NCI-H345 treated with DMSO at 0.1 percent for 48 hours (cell line): ENCODE measurements around the gene ABCC1.

Experiments
- DNase-seq: peaks from one replicate; lab custom pipeline; 2025; ENCODE audit not compliant: unreplicated experiment; lab: John Stamatoyannopoulos, UW

The ABCC1 gene

DNA sequence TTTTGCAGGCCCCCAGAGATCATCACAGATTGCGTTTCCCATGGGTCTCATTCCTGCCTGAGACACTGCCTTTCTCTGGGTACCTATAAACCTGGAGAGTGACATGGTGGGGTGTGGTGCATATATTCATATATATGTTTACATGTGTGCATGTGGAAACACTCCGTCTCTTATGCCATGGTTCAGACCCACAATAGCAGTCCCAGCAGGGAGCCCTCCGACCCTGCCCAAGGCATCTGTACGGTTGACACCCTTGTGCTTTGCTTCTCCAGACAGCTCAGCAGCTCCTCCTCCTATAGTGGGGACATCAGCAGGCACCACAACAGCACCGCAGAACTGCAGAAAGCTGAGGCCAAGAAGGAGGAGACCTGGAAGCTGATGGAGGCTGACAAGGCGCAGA lies 157.1 kb downstream of the ABCC1 start:
- no peak for DNase-seq

DNA sequence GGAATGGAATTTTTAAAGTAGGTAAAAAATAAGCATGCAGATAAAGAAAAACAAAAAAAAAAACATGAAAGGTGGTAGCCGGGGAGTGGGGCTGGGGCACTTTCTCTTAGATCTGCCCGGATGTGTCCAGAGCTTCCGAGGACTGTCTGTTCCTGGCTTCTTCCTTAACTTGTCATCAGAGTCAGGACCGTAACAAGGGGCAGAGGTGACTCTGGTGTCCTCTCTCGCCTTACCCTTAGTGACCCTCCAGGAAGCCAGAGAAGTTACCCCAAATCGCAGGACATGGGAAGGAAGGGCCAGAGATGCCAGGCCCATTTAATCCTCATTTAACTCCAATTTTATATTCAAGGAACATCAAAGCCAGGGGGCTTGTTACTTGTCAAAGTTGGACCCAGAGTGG lies 158.4 kb downstream of the ABCC1 start:
- no peak for DNase-seq

DNA sequence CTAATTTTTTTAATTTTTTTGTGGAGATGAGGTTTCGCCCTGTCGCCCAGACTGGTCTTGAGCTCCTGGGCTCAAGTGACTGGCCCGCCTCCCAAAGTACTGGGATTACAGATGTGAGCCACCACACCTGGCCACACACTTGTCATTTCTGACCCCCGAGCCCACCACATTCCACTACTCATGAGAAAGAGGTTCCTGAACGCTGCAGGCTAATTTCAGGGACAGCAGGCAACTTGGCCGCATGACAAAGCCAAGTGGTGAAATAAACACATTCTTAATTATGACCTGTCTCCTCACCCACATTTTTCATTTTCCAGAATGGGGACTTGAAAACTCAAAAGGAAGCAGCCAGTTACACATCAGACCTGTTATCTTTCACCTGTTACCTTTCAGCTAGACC lies 159.3 kb downstream of the ABCC1 start:
- no peak for DNase-seq

DNA sequence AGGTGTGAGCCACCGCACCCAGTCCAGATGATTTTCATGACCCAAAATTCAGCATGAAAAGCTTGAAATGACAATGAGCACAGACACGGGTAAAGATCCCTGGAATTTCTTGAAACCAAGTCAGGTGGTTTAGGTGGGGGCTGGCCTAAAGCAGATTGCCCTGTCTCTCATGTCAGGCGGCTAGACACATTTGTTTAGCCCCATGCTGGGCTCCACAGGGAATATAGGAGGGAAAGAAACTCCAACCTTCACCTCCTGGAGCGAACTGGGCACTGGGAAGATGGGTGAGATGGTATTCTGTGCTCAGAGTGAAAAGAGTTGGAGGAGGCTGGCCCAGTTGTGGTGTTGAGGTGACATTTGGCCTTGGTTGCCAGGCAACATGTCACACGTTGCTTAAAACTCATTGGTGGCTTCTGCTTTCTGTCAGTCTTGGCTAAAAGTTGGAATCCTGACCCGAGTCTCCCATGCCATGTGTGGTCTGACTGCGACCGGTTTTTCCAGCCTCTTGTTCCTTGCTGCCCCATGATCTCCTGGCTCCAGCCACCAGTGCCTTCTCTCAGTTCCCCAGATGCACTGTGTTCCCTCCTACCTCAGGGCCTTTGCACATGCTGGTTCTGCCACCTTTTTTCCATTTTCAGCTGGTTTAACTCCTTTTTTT lies 160.2 kb downstream of the ABCC1 start:
- no peak for DNase-seq

- no peak for DNase-seq
These were observed 160.7 kb downstream of the ABCC1 start for GRCh38 chr16:16110111-16110490.

DNA sequence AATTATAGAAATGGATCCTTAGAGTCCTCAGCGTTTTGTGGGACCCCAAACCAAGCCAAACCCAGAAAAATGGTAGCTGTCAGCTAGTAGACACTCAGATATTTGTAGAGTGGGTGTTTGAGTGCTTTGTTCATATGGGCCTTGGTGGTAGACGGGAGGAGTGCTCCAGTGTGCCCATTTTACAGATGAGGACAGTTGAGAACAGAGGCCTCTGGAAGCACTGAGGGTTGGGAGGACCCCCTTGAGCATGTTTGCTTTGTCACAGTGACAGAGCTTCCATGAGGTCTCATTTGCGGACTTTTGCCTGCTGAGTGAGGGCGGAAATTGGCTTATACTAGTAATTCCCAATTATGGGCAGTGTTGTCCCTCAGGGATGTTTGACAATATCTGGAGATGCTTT lies 162.2 kb downstream of the ABCC1 start:
- DNase-seq: no peak

DNA sequence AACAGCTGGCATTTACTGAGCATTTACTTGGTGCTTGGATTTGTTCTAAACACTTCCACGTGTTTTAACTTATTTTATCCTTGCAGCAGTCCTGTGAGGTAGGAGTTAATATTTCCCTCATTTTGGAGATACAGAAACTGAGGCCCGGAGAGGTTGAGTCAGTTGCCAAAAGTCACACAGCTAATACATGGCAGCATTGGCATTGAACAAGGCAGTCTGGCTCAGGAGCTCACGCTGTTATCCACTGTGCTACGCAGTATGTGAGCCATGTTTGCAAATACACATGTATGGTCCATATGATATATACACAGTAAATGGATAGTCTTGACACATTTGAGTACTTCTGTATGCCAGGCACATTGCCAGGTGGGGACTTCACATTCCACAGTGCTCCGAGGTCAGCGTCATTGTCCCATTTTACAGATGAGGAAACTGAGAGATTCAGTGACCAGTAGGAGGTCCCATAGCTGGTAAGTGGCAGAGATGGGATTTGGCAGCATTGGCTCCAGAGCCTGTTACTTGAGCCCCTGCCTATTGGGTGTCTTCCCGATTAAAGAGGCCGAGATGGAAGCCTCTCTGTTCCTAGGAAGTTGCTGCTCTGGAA lies 163.1 kb downstream of the ABCC1 start:
- no peak for DNase-seq

DNA sequence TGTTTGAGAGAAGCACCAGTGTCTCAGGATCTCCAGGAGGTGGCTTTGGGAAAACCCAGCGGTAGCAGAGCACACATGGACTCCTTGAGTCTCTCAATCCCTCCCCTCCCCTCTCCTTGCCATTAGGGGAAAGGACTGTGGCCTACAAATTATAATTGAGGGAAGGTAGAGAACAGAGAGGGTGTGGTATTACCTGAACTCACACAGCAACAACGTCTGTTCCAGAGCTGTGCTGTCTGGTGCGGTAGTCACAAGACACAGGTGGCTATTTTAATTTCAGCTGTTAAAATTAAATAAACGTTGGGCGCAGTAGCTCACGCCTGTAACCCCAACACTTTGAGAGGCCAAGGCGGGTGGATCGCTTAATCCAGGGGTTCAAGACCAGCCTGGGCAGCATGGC lies 163.7 kb downstream of the ABCC1 start:
- no peak for DNase-seq

DNA sequence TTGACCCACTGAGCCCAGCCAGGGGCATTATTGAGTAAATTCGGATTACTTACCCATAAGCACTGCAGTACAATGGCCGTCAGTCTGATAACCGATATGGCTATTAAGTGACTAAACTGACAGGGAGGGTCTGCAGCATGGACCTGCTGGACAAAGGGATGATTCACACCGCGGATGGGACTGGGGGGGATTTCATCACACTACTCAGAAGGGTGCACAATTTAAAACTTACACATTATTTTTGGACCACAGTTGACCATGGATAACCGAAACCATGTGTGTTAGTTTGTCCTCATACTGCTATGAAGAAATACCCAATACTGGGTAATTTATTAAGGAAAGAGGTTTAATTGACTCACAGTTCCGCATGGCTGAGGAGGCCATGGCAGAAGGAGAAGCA lies 167.4 kb downstream of the ABCC1 start:
- DNase-seq: no peak

DNA sequence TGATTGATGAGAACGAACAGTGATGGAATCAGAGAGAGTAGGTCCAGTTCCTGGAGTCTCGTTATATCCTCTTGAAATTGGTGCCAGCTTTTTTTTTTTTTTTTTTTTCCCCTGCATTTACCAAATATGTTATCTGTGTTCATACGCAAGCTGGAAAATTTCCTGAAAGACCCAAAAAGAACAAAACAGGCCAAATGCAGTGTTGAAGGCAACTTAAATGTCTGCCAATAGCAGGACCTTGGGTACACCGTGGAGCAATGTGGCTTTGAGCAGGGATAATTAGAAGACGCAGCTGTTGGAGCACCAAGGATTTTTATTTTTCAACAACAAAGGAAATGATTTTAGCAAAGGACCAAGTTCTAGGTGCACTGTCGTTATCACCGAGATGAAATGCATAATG lies 168.9 kb downstream of the ABCC1 start:
- no peak for DNase-seq

DNA sequence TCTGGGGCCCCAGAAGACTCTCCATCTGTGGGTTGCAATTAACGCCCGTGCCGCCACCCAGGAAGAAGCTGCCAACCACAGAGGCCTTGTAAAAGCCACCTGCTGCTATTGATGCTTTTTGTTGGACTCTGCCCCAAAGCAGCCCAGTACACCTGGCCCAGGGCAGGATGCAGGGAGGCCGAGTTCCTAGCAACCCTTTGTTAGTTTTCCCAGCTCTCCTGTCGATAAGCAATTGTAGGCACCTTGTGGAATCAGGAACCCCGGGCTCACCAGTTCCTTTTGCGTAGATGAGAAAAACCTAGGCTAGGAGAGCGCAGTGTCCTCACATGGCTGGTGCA lies 170.6 kb downstream of the ABCC1 start:
- DNase-seq: peak; percentile 80

DNA sequence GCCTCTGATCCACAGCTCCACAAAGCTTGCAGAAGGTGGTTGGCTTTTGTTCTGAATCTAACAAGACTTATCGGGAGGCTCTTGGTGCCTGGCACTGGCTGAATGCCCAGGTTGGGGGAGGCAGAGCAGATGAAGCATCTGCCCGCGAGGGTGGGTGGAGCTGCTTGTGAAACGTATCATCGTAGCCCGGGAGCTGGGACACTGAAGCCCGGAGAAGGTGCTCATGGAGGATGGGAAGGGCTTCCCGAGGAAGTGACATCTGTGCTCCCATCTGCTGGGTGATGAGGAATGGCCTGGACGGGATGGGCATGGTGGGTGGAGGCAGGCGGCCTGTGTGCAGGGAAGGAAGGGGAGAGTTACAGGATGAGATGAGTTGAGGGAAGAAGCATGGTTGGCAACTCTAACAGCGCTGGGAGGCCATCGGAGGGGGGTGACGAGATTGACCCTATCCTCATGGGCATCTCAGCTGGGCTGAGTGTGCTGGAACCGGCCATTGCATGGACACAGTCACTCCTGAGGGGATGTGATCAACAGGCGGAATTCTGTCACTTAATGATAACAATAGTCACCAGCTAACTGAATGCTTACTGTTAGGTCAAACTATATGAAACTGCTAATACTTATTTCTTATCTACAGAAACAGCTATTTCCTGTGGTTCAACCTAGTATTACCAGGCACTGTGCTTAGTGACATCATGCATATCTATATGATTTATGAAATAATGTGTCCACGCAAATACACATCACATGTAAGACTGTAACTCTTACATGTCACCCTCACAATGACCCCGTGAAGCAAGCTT lies 171.2 kb downstream of the ABCC1 start:
- DNase-seq: no peak

GRCh38 chr16:16121185-16121727 lies 171.8 kb downstream of the ABCC1 start:
- DNase-seq: no peak

DNA sequence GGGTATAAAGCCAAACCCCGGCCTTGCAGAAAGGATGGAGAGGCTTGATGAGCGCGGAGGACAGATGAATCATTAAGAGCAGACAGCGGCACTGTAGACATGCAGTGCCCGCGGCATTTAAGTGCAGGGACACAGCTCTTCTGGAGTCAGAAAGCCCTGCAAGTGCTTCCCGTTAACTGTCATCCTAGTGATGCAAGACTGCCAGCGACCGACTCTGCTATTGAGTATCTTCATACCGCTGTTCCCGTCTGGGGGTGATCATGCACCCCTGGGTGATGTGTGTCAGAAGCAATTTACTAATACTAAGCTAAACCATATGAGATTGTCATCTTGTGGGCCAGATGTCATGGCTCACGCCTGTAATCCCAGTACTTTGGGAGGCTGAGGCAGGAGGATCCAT lies 172.8 kb downstream of the ABCC1 start:
- DNase-seq: no peak

DNA sequence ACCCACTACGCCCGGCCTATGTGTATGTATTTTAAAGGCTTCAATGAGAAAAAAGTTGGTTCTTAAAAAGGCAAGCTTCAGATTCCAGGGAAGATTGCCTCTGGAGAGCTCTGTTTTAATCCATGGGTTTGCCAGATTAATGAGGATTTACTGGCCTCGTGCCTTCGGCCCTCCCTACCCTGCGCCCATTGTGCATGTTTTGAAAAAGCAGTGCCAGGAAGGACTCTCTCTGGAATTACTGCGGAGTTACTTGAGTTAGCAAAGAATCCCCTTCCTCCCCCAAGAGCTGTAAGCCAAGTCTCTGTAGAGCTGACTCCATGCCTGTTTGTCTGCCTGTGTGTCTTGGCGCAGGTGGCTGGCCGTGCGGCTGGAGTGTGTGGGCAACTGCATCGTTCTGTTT lies 175.0 kb downstream of the ABCC1 start:
- no peak for DNase-seq

GRCh38 chr16:16124974-16125373 lies 175.6 kb downstream of the ABCC1 start:
- no peak for DNase-seq

DNA sequence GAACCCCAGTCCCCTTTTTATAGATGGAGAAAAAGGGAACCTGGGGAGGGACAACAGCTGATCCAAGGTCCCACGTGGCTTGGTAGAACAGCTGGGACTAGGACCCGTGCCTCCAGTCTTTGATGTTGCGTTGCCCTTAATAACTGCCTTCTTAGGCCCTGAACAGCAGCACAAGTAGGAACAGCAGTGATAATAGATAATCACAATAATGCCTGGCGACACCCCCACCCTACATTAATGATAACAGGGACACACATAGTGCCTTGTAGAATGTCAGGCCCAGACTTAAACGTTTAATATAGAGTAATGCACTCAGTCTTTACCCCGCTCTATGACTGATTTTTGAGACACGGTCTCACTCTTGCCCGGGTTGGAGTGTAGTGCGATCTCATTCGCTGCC lies 177.5 kb downstream of the ABCC1 start:
- DNase-seq: no peak

- DNase-seq: no peak
These were observed 178.2 kb downstream of the ABCC1 start for GRCh38 chr16:16127469-16128116.

DNA sequence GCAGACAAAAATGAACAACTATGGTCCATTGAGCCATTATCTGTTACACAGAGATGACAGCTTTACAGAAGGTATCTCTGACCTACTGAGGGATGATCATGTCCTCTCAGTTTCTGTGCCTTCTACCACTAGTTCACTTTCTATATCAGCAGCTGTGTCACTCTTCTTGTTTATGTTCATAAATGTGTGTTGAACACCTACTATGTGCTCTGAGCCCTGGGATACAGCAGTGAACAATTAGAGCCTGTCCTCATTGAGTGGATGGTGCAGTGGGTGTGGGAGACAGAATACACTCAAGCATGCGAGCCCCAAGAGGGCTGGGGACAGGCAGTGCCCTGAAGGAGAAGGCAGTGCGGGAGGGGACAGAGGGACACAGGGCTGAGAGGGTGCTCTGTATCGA lies 181.8 kb downstream of the ABCC1 start:
- DNase-seq: no peak

- no peak for DNase-seq
These were observed 182.2 kb downstream of the ABCC1 start for GRCh38 chr16:16131659-16132058.

GRCh38 chr16:16133943-16134604 lies 184.7 kb downstream of the ABCC1 start:
- DNase-seq: no peak
